Stimulated activated CD4-positive, alpha-beta T cell treated with anti-CD3 and anti-CD28 coated beads, Interleukin-12 subunit alpha, Interleukin-12 subunit beta, amount 100 ng/mL, for 48 hours (primary cell): ENCODE data around the gene C4BPA.

Experiments used
- DNase-seq, 3 donors: peaks; one replicate each; pipeline ENCODE4 v3.0.0-alpha.2; 2020; ENCODE audit warnings: low read depth in 2 of 3, low spot score in 1 of 3

Gene C4BPA

GRCh38 chr1:207112616-207113296 is 8.7 kb downstream of the C4BPA start:
- DNase-seq: no peak

GRCh38 chr1:207115269-207115668 is 11.2 kb downstream of the C4BPA start:
- no peak for DNase-seq

DNA sequence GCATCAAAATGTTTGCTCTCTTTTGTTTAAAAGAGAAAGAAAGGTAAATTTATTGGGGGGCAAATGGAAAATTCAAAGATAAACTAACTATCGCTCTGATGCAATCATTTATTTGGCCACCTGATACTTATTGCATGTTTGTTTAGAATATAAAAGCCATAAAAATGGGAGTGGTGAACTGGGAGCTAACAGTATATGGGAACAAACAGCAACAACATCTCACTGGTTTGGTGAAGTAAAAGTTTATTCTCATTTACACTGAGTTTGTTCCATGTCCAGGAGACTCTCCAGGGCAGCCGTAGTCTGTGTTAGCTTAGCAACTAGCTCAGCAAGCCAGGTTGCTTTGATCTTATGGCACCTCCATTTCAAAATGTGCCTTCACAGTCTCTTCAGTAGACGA is 20.4 kb downstream of the C4BPA start:
- DNase-seq: no peak

DNA sequence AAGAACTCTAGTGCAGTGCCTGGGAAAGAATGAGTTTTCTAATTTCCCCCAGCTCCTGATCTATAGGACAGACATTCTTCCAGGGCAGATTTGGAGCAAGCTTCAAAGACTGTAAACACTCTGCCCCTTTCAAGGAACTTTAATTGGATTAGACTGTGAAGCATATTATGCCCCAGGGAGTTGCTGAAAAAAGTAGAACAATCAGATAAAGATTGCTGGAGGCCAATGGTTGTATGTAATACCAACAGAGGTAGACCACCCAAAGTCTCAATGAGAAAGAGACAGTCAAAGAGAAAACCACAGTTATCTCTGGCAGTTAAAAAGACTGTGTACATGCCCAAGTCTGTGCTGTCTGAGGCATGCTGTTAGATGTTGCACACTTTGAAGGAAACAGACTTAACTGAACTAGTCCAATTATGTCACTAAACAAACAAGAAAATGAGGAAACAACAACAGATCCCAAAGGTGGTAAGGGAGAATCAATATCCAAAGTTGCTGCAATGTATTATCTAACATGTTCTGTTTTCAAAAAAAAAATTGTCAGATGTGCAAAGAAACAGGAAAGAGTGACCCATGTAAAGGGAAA is 24.4 kb downstream of the C4BPA start:
- DNase-seq: no peak

- no peak for DNase-seq
Observed at GRCh38 chr1:207129053-207129452, 25.0 kb downstream of the C4BPA start.

- no peak for DNase-seq
Observed at GRCh38 chr1:207130252-207131036, 26.4 kb downstream of the C4BPA start.

DNA sequence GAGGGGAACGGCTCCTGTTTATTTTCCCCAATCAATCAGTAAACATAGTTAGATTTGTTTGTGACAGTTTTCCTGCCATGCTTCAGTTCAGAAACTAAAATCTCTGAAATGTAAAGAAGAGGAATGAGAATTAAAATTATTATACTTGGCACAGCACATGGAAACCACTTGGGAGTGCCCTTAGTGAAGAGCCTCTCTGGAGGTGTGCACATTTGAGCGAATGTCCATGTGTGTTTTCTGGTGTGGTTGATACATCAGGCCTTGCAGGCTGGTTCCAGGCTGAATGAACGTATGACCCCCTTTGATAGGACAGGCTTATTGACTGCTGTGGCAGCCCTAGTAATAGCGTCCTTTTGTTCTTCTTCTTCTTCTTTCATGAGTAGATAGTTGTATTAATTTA is 27.1 kb downstream of the C4BPA start:
- no peak for DNase-seq

DNA sequence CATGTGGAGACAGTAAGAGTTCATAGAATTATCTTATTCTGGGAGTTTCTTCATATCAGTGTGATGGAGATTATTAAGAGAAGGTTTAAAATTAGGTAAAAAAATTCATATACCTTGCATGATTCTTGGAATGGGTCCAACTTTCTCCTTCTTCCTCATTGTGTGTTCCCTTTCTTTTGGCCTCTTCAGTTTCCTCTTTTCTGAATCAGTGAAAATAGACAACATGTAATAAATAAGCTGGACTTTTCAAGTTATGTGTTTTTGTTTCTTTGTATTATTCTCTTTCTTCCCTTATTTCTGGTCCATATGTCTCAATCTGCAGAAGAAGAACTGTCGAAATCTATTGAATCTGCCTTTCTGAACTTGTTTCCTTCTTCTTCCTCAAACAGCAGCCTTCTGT is 30.5 kb downstream of the C4BPA start:
- DNase-seq: no peak

- no peak for DNase-seq
Observed at GRCh38 chr1:207139616-207140015, 35.6 kb downstream of the C4BPA start.

DNA sequence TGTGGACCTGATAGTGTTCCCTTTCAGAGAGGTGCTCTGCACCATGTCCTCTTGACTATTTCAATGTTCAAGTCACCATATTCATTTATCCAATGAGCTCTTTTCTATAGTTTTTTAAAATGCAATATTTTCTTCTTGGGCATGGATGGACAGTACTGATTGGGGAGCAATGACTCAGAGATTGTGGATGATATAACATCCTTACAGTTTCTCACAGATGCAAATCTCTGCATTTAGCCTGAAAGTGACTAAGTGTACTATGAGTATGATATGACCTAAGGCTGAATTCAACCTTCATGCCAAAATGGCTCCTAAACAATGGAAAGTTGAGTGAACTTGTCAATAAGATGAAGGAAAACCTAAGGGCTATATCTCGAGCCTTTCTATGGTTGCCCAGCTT is 36.5 kb downstream of the C4BPA start:
- no peak for DNase-seq

DNA sequence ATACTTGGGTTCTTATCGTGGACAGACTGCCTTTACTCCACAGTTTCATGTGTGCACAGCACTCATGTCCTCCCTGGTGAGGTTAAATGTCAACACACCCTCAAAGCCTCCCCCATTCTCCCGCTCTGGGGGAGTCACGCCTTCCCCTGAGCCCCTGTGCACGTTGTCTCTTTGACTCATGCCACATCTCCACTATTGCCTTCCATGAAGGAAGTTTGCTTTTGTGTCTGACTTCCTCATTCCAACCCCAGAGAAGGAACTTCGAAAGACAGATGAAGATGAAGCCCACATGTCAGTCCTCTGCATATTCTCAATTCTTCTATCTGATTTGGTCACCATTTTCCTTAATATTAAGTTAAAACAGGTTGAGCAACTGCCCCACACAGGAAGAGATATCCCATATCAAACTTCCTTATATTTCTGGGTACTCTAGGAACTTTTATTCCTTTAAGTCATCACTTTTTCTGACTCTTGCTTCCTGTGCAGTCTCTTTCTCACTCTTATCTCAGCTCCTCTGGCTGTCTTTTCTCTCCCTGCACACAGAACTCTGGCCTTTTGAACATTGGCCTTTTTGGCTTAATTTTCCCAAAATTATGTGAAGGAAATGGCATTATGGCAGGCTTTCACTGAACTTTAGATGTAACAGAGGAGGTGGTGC is 41.5 kb downstream of the C4BPA start:
- no peak for DNase-seq

GRCh38 chr1:207151920-207152319 is 47.9 kb downstream of the C4BPA start:
- DNase-seq: no peak

DNA sequence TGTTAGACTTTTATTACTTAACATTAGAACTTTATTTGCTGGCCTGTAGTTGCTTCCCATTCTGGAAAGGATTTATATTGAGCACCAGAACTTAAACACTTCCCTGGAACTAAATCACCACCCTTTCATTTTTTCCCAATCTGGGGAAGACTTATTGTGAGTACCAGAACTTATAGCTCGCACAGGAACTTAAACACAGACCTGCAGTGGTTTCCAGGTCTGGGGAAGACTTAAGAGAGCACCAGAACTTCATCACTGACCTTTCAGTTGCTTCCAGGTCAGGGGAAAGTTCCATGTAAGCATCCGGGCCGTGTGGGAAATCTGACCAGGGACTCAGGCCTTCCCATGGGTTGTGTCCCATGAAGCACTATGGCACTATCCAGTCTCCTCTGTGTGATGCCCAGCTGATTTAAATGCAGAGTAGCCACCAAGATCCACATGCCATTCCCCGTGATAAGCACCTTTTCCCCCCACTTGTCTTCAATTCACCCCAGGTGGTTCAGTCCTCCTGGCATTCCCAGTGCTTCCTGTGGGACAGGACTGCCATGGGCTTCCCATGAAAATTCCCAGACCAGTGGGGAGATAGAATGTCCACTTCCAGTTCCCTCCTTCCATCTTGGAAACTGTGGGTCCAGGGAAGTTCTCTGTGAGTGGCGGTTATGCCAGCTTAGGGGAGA is 48.9 kb downstream of the C4BPA start:
- DNase-seq: no peak

- no peak for DNase-seq
Observed at GRCh38 chr1:207155028-207155427, 51.0 kb downstream of the C4BPA start.

GRCh38 chr1:207156095-207156494 is 52.1 kb downstream of the C4BPA start:
- no peak for DNase-seq

DNA sequence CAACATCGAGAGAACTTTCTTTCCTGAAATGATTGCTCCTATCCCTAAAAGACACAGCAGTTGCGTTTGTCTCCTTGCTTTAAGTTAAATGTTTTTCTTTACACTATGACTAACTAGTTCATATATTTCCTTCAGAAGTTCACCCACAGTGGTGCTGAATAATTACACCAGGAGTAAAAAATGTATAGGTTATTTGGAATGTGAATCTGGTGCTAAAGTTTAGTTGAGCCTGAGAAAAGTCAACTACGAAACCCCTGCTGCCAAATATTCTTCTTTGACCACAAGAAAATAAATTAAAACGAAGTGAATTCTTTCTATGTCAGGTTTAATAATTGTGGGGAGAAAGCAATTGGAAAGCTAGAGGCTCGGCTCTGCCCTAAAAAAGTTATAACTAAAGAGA is 52.8 kb downstream of the C4BPA start:
- no peak for DNase-seq

- no peak for DNase-seq
Observed at GRCh38 chr1:207164086-207164485, 60.1 kb downstream of the C4BPA start.

DNA sequence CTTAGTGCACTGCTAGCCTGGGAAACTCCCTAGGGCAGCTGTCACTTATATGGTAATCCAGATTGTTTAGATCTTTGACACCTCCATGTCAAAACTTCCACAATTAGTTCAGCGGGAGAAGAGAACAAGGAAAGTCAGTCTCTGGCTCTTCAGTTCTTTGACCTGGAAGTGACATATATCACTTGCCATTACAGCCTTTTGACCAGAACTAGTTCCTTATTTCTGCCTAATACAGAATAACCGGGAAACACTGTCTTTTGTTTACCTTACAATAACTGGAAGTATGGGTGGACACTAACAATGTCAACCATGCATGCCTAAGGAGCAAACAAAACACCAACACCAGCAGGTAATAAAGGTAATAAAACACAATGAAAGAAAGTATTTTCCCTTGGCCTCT is 68.3 kb downstream of the C4BPA start:
- DNase-seq: no peak

DNA sequence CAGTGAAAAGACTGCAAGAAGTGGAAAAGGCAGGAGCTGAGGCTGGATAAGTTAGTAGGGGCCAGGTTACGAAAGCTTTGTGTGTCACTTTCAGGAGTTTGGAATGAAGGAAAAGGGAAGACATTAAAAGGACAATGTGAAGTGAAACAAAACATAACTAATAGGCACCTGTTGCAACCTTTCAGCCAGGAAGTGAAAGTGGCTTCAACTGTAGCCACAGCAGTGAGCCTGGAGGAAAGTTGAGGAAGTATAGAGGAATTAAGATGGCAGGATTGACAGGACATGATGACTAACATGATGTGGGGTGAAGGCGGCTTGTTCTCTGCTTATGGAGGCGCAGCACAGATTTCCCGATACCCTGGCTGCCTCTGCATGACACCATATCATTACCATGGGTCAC is 68.9 kb downstream of the C4BPA start:
- no peak for DNase-seq

GRCh38 chr1:207173396-207173795 is 69.4 kb downstream of the C4BPA start:
- no peak for DNase-seq

DNA sequence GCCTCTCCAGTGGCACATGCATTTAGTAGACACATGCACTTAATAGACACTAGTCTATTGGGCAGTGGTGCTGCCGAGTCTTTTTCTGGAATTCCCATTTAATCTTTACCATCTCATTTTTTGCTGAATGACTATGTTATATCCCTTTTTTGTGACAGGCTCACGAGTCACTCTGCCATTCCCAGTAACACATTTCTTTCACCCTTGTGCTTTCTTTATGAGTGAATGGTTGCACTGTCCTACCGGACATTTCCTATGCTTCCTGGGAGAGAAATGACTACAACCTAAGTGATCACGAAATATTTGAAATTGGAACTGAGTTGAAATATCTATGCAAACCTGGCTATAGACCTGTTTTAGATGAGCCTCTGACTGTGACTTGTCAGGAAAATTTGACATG is 70.9 kb downstream of the C4BPA start:
- no peak for DNase-seq
